Activated CD4-positive, alpha-beta T cell treated with anti-CD3 and anti-CD28 coated beads for 48 hours (primary cell): Measurements from ENCODE around the gene CACNA1C.

ENCODE experiments used
- DNase-seq: peaks from one replicate; pipeline ENCODE4 v3.0.0-alpha.2; 2020

Gene CACNA1C

GRCh38 chr12:2429032-2429431 lies 376.2 kb downstream of the CACNA1C start:
- DNase-seq = no peak

GRCh38 chr12:2431810-2432209 lies 379.0 kb downstream of the CACNA1C start:
- no peak for DNase-seq

GRCh38 chr12:2432856-2433255 lies 380.1 kb downstream of the CACNA1C start:
- DNase-seq = no peak

DNA sequence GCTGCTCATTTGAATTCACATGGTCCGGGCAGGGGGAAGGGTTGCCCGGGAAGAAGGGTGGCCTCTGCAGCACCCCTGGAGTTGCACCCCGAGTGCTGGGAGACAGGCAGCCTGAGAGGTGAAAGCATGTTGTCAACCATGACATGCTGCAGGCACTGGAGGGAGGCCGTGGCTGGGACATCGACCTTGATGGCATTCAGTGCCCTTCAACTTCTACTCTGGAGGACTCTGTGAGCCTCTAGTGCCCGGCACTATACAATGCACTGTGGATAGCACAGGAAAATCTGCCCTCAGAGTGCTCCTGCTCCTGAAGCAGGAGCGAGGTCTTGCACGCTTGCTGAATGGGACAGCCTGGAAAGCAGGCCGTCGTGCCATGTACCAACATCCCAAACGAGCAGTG lies 382.7 kb downstream of the CACNA1C start:
- no peak for DNase-seq

GRCh38 chr12:2439332-2440100 lies 386.7 kb downstream of the CACNA1C start:
- no peak for DNase-seq

- DNase-seq = no peak
Observed at GRCh38 chr12:2443776-2444175, 391.0 kb downstream of the CACNA1C start.

DNA sequence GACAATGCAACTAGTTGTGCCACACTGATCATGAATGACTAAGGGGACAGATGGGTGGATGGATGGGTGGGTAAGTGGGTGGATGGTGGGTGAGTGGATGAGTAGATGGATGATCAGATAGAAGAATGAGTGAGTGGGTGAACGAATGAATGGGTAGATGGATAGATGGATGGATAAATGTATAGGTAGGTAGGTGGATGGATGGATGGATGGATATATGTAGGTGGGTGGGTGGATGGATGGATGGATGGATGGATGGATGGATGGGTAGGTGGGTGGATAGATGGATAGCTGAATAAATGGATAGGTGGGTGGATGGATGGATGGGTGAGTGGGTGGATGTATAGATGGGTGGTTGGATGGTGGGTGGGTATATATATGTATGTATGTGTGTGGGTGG lies 393.2 kb downstream of the CACNA1C start:
- DNase-seq = no peak

GRCh38 chr12:2447861-2448260 lies 395.1 kb downstream of the CACNA1C start:
- no peak for DNase-seq

DNA sequence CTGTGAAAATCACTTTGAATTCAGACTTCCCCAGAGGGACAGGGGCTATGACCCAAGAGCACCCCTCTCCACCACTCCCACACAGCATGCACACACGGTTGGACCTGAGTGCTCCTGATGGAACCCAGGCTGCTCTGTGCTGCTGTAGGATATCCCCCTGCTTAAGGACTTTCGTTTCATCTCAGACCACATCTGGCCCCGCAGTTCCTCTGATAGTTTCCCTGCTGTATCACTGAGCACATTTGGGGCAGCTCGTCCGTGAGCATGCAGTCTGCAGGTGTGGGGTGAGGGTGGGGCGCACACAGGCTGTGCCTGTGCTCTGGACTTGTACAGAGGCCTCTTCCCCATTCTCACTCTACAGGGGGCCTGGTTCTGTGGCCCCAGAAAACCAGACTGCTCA lies 396.8 kb downstream of the CACNA1C start:
- no peak for DNase-seq

DNA sequence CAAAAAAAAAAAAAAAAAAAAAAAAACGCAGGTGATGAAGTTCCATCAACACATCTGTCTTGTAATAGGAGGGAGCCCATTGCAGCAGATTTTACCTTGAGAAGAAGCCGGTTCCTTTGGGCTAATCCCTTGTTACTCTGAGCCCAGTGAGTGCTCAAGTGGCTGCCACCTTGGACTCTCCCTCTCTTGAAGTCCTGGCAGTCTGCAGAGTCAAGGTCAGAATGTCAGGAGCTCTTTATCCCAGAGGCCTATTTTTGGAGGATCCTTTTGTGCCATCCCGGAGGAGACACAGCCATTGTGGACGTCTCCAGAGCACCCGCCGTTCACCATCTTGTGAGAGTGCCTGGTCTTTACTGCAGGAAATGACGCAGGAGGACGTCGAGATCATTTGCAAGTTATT lies 397.8 kb downstream of the CACNA1C start:
- DNase-seq = no peak

DNA sequence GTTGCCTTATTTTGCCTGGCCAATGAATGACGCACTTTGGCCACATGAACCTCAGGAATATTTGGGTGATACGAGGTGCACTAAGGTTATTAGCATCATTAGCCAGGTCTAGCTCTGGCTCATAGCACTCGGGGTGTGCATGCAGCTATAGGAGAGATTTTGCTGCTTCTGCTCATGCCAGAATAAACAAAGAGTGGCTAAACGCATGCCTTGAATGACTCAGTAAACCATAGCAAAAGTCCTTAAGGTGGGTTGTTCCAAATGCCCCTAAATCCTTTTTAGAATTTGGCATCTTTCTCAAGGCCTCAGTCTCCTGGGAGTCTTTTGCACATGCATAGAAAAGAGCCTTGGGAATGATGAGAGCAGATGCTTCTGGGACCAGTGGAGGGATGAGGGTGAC lies 398.2 kb downstream of the CACNA1C start:
- no peak for DNase-seq

- DNase-seq = no peak
Observed at GRCh38 chr12:2451497-2451896, 398.7 kb downstream of the CACNA1C start.

DNA sequence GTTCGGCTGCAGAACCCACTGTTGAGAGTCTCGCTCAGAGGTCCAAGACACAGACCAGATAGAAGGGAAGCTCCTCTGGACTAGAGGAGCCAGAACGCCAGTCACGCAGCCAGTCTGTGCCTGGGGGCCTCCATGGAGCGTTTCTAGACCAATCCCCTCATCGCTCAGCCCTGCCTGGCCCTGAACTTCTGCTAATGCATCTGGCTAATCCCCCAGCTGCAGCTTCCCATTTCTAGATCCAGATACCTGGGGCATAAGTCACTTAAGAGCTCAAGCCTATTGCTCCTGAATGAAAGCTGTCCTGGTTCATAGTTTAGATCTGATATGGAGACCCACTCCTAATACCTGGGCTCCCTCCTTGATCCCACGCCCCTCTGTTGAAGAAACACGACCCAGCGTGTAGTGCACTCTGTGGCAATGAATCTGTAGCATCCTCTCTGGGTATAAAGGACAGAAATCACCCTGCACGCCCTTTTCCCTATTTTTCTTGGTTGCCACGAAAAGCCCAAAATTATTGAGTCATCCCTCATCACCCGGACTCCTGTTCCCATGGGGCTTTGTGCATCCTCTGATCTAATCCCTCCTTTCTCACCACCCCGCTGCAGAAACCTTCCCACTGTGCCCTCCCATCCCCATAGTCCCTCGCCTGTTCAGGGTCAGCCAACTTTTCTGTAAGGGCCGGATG lies 400.4 kb downstream of the CACNA1C start:
- no peak for DNase-seq

GRCh38 chr12:2453761-2454090 lies 400.9 kb downstream of the CACNA1C start:
- no peak for DNase-seq

DNA sequence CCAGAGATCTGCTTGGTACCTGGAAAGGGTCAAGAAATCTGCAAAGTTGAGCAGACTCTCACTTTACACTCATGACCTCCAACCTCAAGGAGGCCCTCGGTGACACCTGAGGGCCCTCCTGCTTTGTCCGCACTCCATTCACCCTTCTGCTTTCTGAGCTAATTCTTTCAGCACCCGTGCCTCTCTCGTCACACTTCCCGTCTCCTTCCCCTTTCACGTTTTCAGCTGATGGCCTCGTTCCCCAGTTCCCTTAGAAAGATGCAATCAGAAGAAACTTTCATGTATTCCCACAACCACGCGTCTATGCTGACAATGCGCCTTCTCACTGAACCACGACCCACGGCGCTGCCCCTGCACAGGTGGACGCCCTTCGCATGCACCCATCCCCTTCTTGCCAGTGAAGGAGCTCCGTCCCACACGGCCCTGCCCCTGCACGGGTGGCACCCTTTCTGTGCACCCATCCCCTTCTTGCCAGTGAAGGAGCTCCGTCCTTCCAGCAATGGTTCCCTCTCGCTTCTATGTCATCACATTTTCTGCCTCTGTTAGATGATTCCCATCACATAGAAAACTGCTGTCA lies 401.9 kb downstream of the CACNA1C start:
- no peak for DNase-seq

GRCh38 chr12:2455410-2455809 lies 402.6 kb downstream of the CACNA1C start:
- DNase-seq = no peak

GRCh38 chr12:2456122-2456812 lies 403.5 kb downstream of the CACNA1C start:
- no peak for DNase-seq

GRCh38 chr12:2456813-2457186 lies 404.0 kb downstream of the CACNA1C start:
- DNase-seq = no peak

GRCh38 chr12:2457215-2457932 lies 404.6 kb downstream of the CACNA1C start:
- DNase-seq = no peak

- no peak for DNase-seq
Observed at GRCh38 chr12:2457933-2458414, 405.2 kb downstream of the CACNA1C start.

DNA sequence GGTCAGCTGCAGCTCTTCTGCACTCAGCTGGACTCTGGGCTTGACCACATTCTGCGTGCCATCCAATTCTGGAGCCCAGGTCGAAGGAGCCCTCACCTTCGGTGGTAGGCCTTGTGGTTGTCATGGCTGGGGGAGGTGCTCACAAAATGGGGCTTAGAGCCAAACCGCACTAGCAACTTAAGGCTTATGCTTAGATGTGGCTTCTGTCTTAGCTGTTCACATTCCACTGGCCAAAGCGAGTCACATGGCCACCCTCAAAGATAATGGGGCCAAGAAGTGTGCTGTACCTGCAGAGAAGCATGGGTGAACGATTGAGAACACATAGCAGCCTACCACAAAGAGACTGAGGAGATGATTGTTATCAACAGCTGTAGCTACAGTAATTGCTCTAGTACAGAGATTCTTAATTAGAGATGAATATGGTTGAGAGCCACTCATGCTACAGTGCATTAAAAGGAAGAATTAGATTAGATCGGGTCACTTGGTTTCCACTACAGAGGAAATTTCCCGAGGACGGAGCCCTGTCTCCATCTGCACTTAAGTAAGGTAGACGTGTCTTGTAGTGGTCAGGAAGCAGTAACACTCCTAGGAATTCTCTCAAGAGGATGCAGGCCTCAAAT lies 407.4 kb downstream of the CACNA1C start:
- no peak for DNase-seq

GRCh38 chr12:2461046-2461445 lies 408.3 kb downstream of the CACNA1C start:
- DNase-seq = no peak

DNA sequence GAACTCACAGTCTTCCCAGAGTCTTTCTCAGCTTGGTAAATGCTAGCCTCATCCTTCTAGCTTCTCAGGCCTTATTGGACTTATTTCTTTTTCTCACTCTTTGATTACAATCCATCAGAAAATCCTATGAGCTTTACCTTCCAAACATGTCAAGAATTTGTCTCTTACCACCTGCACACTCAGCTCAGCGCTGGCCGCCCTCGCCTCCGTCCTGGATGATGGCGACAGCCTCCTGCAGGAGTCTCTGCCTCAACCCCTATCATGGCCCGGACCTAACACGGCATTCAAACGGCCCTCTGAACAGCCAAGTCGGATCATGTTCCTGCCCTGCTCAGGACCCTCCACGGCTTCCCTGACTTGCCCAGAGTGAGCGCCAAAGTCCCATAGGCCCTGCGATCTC lies 408.9 kb downstream of the CACNA1C start:
- DNase-seq = no peak
